DOHH2 (cell line): ENCODE measurements around the gene CA12.

Experiments
- H3F3A ChIP-seq: fragments of 200-600 bp; sonication (generic), shearing (Covaris generic); 2 replicates; pipeline ENCODE4 v1.6.0; 2016; ENCODE audit warnings: antibody characterized with exemption, mild to moderate bottlenecking; ENCODE audit not compliant: control insufficient read depth, insufficient read depth
- H3K27ac ChIP-seq: fragments of 200-600 bp; sonication (generic); 2 replicates; pipeline ENCODE4 v1.5.1; 2014; ENCODE audit warnings: low read depth, mild to moderate bottlenecking, low read length, moderate library complexity
- H3K27me3 ChIP-seq: fragments of 200-600 bp; sonication (generic); 2 replicates; pipeline ENCODE4 v1.6.1; 2014; ENCODE audit warnings: mild to moderate bottlenecking, low read length, mixed read lengths; ENCODE audit not compliant: control insufficient read depth
- H3K36me3 ChIP-seq: fragments of 200-600 bp; sonication (generic); 2 replicates; pipeline ENCODE4 v1.6.1; 2014; ENCODE audit warnings: mild to moderate bottlenecking, low read length, moderate library complexity, mixed read lengths; ENCODE audit not compliant: control insufficient read depth
- H3K4me1 ChIP-seq: fragments of 200-600 bp; sonication (generic); 2 replicates; pipeline ENCODE4 v1.6.1; 2014; ENCODE audit warnings: mild to moderate bottlenecking, low read length, mixed read lengths; ENCODE audit not compliant: control insufficient read depth
- H3K4me2 ChIP-seq: fragments of 200-600 bp; sonication (generic); 2 replicates; pipeline ENCODE4 v1.6.0; 2014; ENCODE audit warnings: mild to moderate bottlenecking, low read length, moderate library complexity
- H3K4me3 ChIP-seq: fragments of 200-600 bp; sonication (generic); 2 replicates; pipeline ENCODE4 v1.5.1; 2014; ENCODE audit warnings: mild to moderate bottlenecking, low read length, mixed read lengths
- H3K79me2 ChIP-seq: fragments of 200-600 bp; sonication (generic); 2 replicates; pipeline ENCODE4 v1.6.1; 2014; ENCODE audit warnings: mild to moderate bottlenecking, low read length, mixed read lengths; ENCODE audit not compliant: control insufficient read depth
- H3K9me2 ChIP-seq: fragments of 200-600 bp; sonication (generic); replicated peaks from 2 replicates; pipeline ENCODE4 v1.6.1; 2014; ENCODE audit warnings: mild to moderate bottlenecking, low read length, mixed read lengths; ENCODE audit not compliant: control insufficient read depth
- H3K9me3 ChIP-seq: fragments of 200-600 bp; sonication (generic); 2 replicates; pipeline ENCODE4 v1.6.1; 2014; ENCODE audit warnings: antibody characterized with exemption, low read length, mixed read lengths; ENCODE audit not compliant: control insufficient read depth, insufficient read depth
- H4K20me1 ChIP-seq: fragments of 200-600 bp; sonication (generic); 2 replicates; pipeline ENCODE4 v1.6.0; 2014; ENCODE audit warnings: low read depth, mild to moderate bottlenecking, antibody characterized with exemption, low read length, moderate library complexity; ENCODE audit not compliant: control insufficient read depth, insufficient read depth
- EZH2phosphoT487 ChIP-seq: fragments of 200-600 bp; sonication (generic); IDR thresholded peaks from 2 replicates; pipeline ENCODE4 v1.6.1; 2017; ENCODE audit warnings: borderline replicate concordance, mild to moderate bottlenecking, antibody characterized with exemption, low read length, moderate library complexity, mixed read lengths
- TF ChIP-seq, protein P1 (sequence below): fragments of 200-600 bp; sonication (generic); IDR thresholded peaks from one replicate; pipeline ENCODE4 v1.5.1; 2014; ENCODE audit warnings: antibody characterized with exemption, mild to moderate bottlenecking, low read depth, low read length; ENCODE audit not compliant: poor library complexity, severe bottlenecking

Gene CA12

DNA sequence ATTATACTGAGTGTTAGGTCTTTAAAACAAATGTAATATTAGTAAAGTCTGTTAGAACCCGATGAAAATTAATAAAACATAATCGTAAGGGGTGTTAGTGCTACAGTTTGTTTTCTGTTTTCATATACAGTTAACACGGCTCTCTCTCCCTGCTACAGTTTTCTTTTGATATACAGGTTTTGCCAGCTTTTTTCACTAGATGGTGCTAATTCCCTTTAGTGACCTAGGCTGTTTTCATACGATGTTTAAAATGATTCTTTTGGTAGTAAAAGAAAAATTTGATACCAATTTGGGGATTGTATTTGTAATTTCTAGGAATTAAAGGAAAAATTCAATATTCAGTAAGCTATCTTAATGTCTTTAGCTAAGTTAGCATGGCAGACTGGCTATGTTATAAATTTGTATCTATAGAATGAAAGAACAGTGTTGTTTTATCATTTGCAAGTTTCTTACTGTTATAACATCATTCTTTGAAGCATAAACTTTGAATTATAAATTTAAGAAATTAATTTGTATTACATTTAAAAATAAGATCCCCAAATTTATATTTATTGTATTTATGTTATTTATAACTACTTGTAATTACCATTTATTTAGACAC lies 92.8 kb downstream of the CA12 start:
- Histone ChIP-seq H3K4me2 (no peak overlapping the region), H3K27me3 (no peaks in the 10 kb centered on the region), H4K20me1 (no peaks in the 10 kb centered on the region), H3K36me3 (peaks cover 17% of the 10 kb centered on the region; the same call in 1 of the 2 replicates), H3K4me1 (no peaks in the 10 kb centered on the region), H3K27ac (no peak overlapping the region), H3F3A (no peaks in the 10 kb centered on the region), H3K9me3 (no peaks in the 10 kb centered on the region), H3K4me3 (no peak overlapping the region), H3K9me2 (no peaks in the 10 kb centered on the region), H3K79me2 (no peaks in the 10 kb centered on the region)
- TF ChIP-seq EZH2phosphoT487 = no peak
- TF ChIP-seq, protein P1, sequence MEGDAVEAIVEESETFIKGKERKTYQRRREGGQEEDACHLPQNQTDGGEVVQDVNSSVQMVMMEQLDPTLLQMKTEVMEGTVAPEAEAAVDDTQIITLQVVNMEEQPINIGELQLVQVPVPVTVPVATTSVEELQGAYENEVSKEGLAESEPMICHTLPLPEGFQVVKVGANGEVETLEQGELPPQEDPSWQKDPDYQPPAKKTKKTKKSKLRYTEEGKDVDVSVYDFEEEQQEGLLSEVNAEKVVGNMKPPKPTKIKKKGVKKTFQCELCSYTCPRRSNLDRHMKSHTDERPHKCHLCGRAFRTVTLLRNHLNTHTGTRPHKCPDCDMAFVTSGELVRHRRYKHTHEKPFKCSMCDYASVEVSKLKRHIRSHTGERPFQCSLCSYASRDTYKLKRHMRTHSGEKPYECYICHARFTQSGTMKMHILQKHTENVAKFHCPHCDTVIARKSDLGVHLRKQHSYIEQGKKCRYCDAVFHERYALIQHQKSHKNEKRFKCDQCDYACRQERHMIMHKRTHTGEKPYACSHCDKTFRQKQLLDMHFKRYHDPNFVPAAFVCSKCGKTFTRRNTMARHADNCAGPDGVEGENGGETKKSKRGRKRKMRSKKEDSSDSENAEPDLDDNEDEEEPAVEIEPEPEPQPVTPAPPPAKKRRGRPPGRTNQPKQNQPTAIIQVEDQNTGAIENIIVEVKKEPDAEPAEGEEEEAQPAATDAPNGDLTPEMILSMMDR = peak; percentile 60

GRCh38 chr15:63288342-63288741 lies 93.3 kb downstream of the CA12 start:
- no peak overlapping the region for H3K4me2 ChIP-seq
- peaks cover 17% of the 10 kb centered on the region; the same call in 1 of the 2 replicates for H3K36me3 ChIP-seq
- no peaks in the 10 kb centered on the region for H4K20me1 ChIP-seq

GRCh38 chr15:63287109-63287508 lies 94.5 kb downstream of the CA12 start:
- H3K79me2 ChIP-seq = no peaks in the 10 kb centered on the region
- H3K36me3 ChIP-seq = peaks cover 17% of the 10 kb centered on the region; the same call in 1 of the 2 replicates
- H3K4me1 ChIP-seq = no peaks in the 10 kb centered on the region
- H3K27ac ChIP-seq = no peak overlapping the region
- no peaks in the 10 kb centered on the region for H4K20me1 ChIP-seq
- TF ChIP-seq, protein P1 = no peak
- TF ChIP-seq EZH2phosphoT487 = no peak
- H3F3A ChIP-seq = peaks cover 3% of the 10 kb centered on the region
- no peaks in the 10 kb centered on the region for H3K27me3 ChIP-seq
- no peak overlapping the region for H3K4me2 ChIP-seq
- H3K9me3 ChIP-seq = no peaks in the 10 kb centered on the region
- H3K4me3 ChIP-seq = no peak overlapping the region
- no peaks in the 10 kb centered on the region for H3K9me2 ChIP-seq

More at GRCh38 chr15:63288342-63288741, 93.3 kb downstream of the CA12 start:
- no peaks in the 10 kb centered on the region for H3K27me3 ChIP-seq
- H3K9me3 ChIP-seq = no peaks in the 10 kb centered on the region
- TF ChIP-seq EZH2phosphoT487 = no peak
- TF ChIP-seq, protein P1 = no peak
- no peaks in the 10 kb centered on the region for H3K4me1 ChIP-seq
- no peak overlapping the region for H3K4me3 ChIP-seq
- H3F3A ChIP-seq = no peaks in the 10 kb centered on the region
- H3K79me2 ChIP-seq = no peaks in the 10 kb centered on the region
- no peak overlapping the region for H3K27ac ChIP-seq
- H3K9me2 ChIP-seq = no peaks in the 10 kb centered on the region
